ENCODE data around the gene TRO. TPM values are rescaled to one million over a fixed set of nuclear protein-coding genes. Genes with fewer than 3 reads are reported as not detected.

Gene TRO
- total and polyA plus RNA-seq, 9 of the 15 experiments (the other 6 are each of a cell fraction or from before 2014, with no cell fraction given): 0.18 to 1.7 (median 0.41) TPM

- DNase-seq (ENCODE audit: extremely low read depth in 1 of 4, low spot score in 3 of 4) (peak; percentile 16 to 58 (median 17)), FAIRE-seq (no peak), ATAC-seq (peak; percentile 81)
- Histone ChIP-seq H3K4me1 (replicated peaks in 1 of 2; ENCODE audit: control insufficient read depth in 2 of 2, insufficient read depth in 2 of 2, low read length in 2 of 2) (no peaks in the 10 kb centered on the region), H3K4me2 (ENCODE audit: insufficient read depth, low read length) (no peak overlapping the region), H3K27ac (ENCODE audit: extremely low read depth, low read depth, low read length) (no peak overlapping the region), H4K20me1 (replicated peaks; ENCODE audit: control insufficient read depth, insufficient read depth, low read length) (no peaks in the 10 kb centered on the region), H3K27me3 (ENCODE audit: control insufficient read depth in 2 of 2, insufficient read depth in 2 of 2, low read length in 2 of 2) (no peaks in the 10 kb centered on the region), H2AFZ (ENCODE audit: low read depth, low read length) (no peak overlapping the region), H3K9me3 (replicated peaks; ENCODE audit: control insufficient read depth, insufficient read depth, low read depth, low read length) (no peaks in the 10 kb centered on the region), H3K79me2 (ENCODE audit: control insufficient read depth, insufficient read depth, low read length) (no peaks in the 10 kb centered on the region), H3K9ac (ENCODE audit: insufficient read depth in 1 of 2, low read depth in 2 of 2, low read length in 2 of 2) (no peak overlapping the region), H3K9me1 (ENCODE audit: control insufficient read depth, insufficient read depth, low read length) (no peaks in the 10 kb centered on the region), H3K4me3 (no peak overlapping the region), H3K36me3 (ENCODE audit: control insufficient read depth, insufficient read depth, low read length) (no peaks in the 10 kb centered on the region)
- in situ Hi-C loops (cut with MboI) (loop anchor here (5.0 kb wide), 1 partner anchor 271 kb away; no protein-coding TSS in a partner anchor), intact Hi-C loops (cut with micrococcal nuclease) (loop anchor here (10.0 kb wide), 1 partner anchor 163 kb away; no protein-coding TSS in a partner anchor)
- POLR2A ChIA-PET: no interaction called here
- WGBS (ENCODE audit: insufficient coverage, low coverage, missing lambda C conversion rate): 13% methylated on average over 3 of the region's 3 CpGs
- CTCF ChIA-PET (ENCODE audit: low intra/inter-chr PET ratio): no interaction called here
- BruUV-seq (replicated peaks): no TSS peak
- TF ChIP-seq ZNF398 (CRISPR knock-in tag; IDR thresholded peaks at IDR 0.05): no peak
- TF ChIP-seq RAD21 (CRISPR knock-in tag; conservative IDR thresholded peaks at IDR 0.05 in 1 of 2, IDR thresholded peaks at IDR 0.05 in 1 of 2): peak; percentile 51 to 74
- peak; percentile 66; the same call in 1 of the 2 replicates for TF ChIP-seq ZNF24 (IDR thresholded peaks at IDR 0.05)
- TF ChIP-seq REST (IDR thresholded peaks at IDR 0.05; ENCODE audit: borderline replicate concordance): peak; percentile 70
- no peak for TF ChIP-seq REST (CRISPR knock-in tag; IDR thresholded peaks at IDR 0.05; ENCODE audit: low read depth)
- no peak for TF ChIP-seq ZNF174 (CRISPR knock-in tag; IDR thresholded peaks at IDR 0.05)
- peak; percentile 36 to 53 (median 38); a peak in 4 of 6 replicates for TF ChIP-seq CTCF (IDR thresholded peaks at IDR 0.05 in 2 of 3, conservative IDR thresholded peaks at IDR 0.05 in 1 of 3; ENCODE audit: insufficient read depth in 2 of 3, low read depth in 1 of 3, low read length in 3 of 3)
- 0 out of 2 replicates have a peak, but pooled peaks have one; percentile 17 for TF ChIP-seq DEAF1 (CRISPR knock-in tag; IDR thresholded peaks at IDR 0.05)
Observed at GRCh38 chrX:54891573-54891972, 29.1 kb upstream of the TRO start.

Measured in K562 (cell line).